ENCODE results near the gene GLP2R. TPM values are rescaled to one million over a fixed set of nuclear protein-coding genes. Genes with fewer than 3 reads are reported as not detected.

GLP2R gene
- total RNA-seq, 4 donors from 2014 or later = 3.9 to 7.5 (median 5.9) TPM

DNA sequence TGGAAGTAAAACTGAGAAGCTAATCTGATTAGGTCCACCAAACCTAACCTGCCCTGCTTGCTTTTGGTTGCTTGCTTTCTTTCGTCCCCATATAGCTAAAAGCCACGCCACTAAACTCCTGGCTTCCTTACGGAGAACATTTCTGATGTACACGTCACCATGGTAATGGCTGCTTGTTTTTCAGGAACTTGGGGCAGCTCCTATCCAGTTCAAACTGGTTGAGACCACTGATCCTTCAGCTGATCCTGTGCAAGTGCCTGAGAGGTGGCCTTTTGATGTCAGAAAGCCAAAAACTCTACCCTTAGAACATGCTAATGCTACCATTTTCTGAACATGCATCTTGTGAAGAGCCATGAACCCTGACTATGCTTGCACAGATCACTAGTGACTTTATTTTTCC lies 20.0 kb upstream of the GLP2R start:
- no peak for TF ChIP-seq CTCF (IDR thresholded peaks at IDR 0.05; ENCODE audit: low read depth)

GRCh38 chr17:9806699-9807098 lies 19.0 kb upstream of the GLP2R start:
- TF ChIP-seq CTCF (IDR thresholded peaks at IDR 0.05; ENCODE audit: low read depth) = no peak

GRCh38 chr17:9809409-9809808 lies 16.3 kb upstream of the GLP2R start:
- TF ChIP-seq CTCF (IDR thresholded peaks at IDR 0.05; ENCODE audit: low read depth) = no peak

DNA sequence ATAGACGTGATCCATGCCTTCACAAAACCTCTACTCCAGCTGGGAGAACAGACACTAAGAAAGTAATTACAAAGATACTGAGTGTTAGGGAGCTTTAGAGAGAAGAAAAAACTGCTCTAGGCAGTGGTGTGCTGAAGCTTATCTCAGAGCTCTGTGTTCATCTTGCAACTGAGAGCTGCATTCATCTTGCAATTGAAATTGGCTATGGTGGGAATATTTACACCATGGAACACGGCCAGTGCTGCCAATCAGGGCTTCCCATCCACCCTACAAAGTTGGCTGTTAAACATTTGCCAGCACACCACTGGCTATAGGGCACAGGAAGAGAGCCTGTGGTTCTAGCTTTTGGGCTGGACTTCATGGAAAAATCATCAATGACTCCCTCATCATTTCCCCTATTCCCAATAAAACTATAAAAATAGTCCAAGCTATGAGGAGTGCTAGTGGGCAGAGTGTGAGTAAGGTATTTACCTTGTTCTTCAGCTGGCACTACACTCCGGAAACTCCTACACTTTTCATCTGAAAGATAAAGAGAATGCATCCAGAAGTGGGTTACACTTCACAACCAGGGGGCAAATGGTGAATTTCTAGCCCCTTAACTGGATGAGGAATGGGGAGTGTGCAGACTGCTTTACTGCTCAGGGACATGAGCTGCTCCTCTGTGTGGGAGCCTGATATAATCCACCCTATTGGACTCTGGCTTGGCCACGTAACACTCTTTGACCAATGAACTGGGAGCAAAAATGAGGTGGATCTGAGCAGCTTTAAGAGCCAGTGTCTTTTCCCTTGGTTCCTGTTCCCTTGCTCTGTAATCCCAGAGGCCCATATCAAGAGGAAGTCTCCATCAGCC lies 15.4 kb upstream of the GLP2R start:
- TF ChIP-seq CTCF (IDR thresholded peaks at IDR 0.05; ENCODE audit: low read depth) = no peak

DNA sequence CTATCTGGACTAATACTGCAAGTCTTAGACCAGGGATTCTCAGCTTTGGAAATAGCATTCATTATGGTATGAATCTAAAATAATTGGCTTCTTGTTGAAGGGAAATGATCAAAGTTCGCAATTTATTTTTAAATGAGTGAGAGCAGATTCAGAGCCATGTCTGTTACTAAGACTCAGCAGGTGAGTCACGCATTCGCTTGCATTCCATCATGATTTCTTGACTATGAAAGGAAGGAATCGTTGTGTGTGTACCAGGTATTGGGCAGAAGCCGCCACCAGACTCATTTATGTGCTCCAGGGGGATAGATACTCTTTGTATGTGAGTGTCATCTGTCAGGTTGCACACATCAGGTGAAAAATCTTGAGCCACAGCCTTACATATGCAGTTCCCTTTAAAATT lies 14.6 kb upstream of the GLP2R start:
- no peak for TF ChIP-seq CTCF (IDR thresholded peaks at IDR 0.05; ENCODE audit: low read depth)

- no peak for TF ChIP-seq CTCF (IDR thresholded peaks at IDR 0.05; ENCODE audit: low read depth)
These were observed 14.2 kb upstream of the GLP2R start for GRCh38 chr17:9811537-9811936.

- TF ChIP-seq CTCF (IDR thresholded peaks at IDR 0.05; ENCODE audit: low read depth) = no peak
These were observed 12.6 kb upstream of the GLP2R start for GRCh38 chr17:9813166-9813565.
